GM12878 (cell line): ENCODE measurements around the gene COL24A1. TPM values are rescaled to one million over a fixed set of nuclear protein-coding genes. Genes with fewer than 3 reads are reported as not detected.

ENCODE experiments used
- ATAC-seq: fragments of 200-7000 bp; cut with Tn5 transposase; 3 replicates; pipeline ENCODE4 v1.9.1; 2020; ENCODE audit warnings: mild to moderate bottlenecking, moderate library complexity
- BruUV-seq: library from RNA; stranded (reverse); fragments of 400-500 nt; replicated peaks from 2 replicates; lab custom pipeline; 2021; lab: Mats Ljungman, UMichigan
- CTCF ChIA-PET: fragments of 300-600 bp; sonication (Branson Sonifier 250); formaldehyde crosslinking; extraction: SDS; loops from one replicate; lab custom pipeline; 2021; ENCODE audit warnings: inconsistent platforms; lab: Yijun Ruan, JAX
- POLR2A ChIA-PET: fragments of 350-600 bp; formaldehyde crosslinking; extraction: SDS; loops from one replicate; lab custom pipeline; 2021; ENCODE audit warnings: inconsistent platforms; lab: Charles Lee
- RAD21 ChIA-PET: fragments of 300-600 bp; sonication (Branson Sonifier 250); formaldehyde crosslinking; loops from one replicate; lab custom pipeline; 2023; ENCODE audit warnings: antibody characterized with exemption; ENCODE audit not compliant: unreplicated experiment; lab: Charles Lee
- SMC1A ChIA-PET: fragments of 300-600 bp; sonication (Branson Sonifier 250); formaldehyde crosslinking; loops from one replicate; lab custom pipeline; 2023; ENCODE audit not compliant: unreplicated experiment, uncharacterized antibody; lab: Charles Lee
- DNase-seq: peaks from one replicate; pipeline ENCODE4 v3.0.0-alpha.2; 2011; ENCODE audit warnings: low read depth, low spot score
- FAIRE-seq: peaks from 3 replicates; lab custom pipeline; 2011; peaks lifted over from hg19 to GRCh38; lab: Jason Lieb, UNC
- H2AFZ ChIP-seq: 2 replicates; pipeline ENCODE4 v1.6.0; 2011; ENCODE audit warnings: low read depth, low read length, control low read depth; ENCODE audit not compliant: control insufficient read depth
- H3K27ac ChIP-seq: 2 replicates; pipeline ENCODE4 v1.5.1; 2011; ENCODE audit warnings: control low read depth; ENCODE audit not compliant: control insufficient read depth, insufficient read depth
- H3K27me3 ChIP-seq, 2 experiments: replicated peaks in 1 of 2; 2 replicates each; pipeline versions ENCODE4 v1.6.0 to v1.6.1; 2011; ENCODE audit warnings: low read length in 1 of 2; ENCODE audit not compliant: control insufficient read depth in 2 of 2, insufficient read depth in 2 of 2
- H3K36me3 ChIP-seq, 2 experiments: 2 replicates each; pipeline ENCODE4 v1.5.1; 2011; ENCODE audit warnings: low read length in 1 of 2; ENCODE audit not compliant: control insufficient read depth in 2 of 2, insufficient read depth in 2 of 2
- H3K4me1 ChIP-seq: 2 replicates; pipeline ENCODE4 v1.6.1; 2011; ENCODE audit warnings: mild to moderate bottlenecking, low read length, moderate library complexity, mixed read lengths; ENCODE audit not compliant: control insufficient read depth, insufficient read depth
- H3K4me2 ChIP-seq: 2 replicates; pipeline ENCODE4 v1.6.0; 2011; ENCODE audit warnings: control low read depth; ENCODE audit not compliant: control insufficient read depth, insufficient read depth
- H3K4me3 ChIP-seq: fragments of 200-600 bp; sonication (generic); 2 replicates; pipeline ENCODE4 v1.5.1; 2016
- H3K79me2 ChIP-seq: 2 replicates; pipeline ENCODE4 v1.6.0; 2011; ENCODE audit warnings: low read length; ENCODE audit not compliant: control insufficient read depth, insufficient read depth
- H3K9ac ChIP-seq: 2 replicates; pipeline ENCODE4 v1.8.0; 2011; ENCODE audit warnings: low read length, control low read depth, mixed read lengths; ENCODE audit not compliant: control insufficient read depth, insufficient read depth
- H3K9me3 ChIP-seq: replicated peaks from 3 replicates; pipeline ENCODE4 v1.5.1; 2011; ENCODE audit warnings: mild to moderate bottlenecking, low read length; ENCODE audit not compliant: control insufficient read depth, insufficient read depth
- H4K20me1 ChIP-seq: 2 replicates; pipeline ENCODE4 v1.6.0; 2011; ENCODE audit not compliant: control insufficient read depth, insufficient read depth
- ATF3 ChIP-seq: IDR thresholded peaks from 2 replicates; pipeline ENCODE4 v1.6.1; 2011; ENCODE audit warnings: low read depth, mild to moderate bottlenecking, low read length, moderate library complexity, borderline replicate concordance; ENCODE audit errors: extremely low read depth
- CBX5 ChIP-seq: sonication (generic); IDR thresholded peaks from 2 replicates; pipeline ENCODE4 v1.6.1; 2016; ENCODE audit warnings: low read depth, moderate library complexity, mild to moderate bottlenecking, inconsistent platforms
- DPF2 ChIP-seq: fragments of 450-650 bp; IDR thresholded peaks from 2 replicates; pipeline ENCODE4 v1.6.1; 2017; ENCODE audit warnings: mild to moderate bottlenecking
- E2F4 ChIP-seq: IDR thresholded peaks from 2 replicates; pipeline ENCODE4 v1.6.1; 2012; ENCODE audit warnings: low read depth, low read length, improper control_type of control experiment
- EED ChIP-seq: sonication (generic); IDR thresholded peaks from 2 replicates; pipeline ENCODE4 v1.6.1; 2016; ENCODE audit warnings: antibody characterized with exemption, low read depth
- HCFC1 ChIP-seq: fragments of 150-350 bp; IDR thresholded peaks from 2 replicates; pipeline ENCODE4 v1.6.1; 2014; ENCODE audit warnings: low read length
- IKZF2 ChIP-seq, 2 experiments: fragments of 450-650 bp; IDR thresholded peaks; 2 replicates each; pipeline ENCODE4 v1.6.1; 2017; ENCODE audit warnings: mild to moderate bottlenecking in 2 of 2, moderate library complexity in 2 of 2
- NRF1 ChIP-seq: conservative IDR thresholded peaks from 2 replicates; pipeline ENCODE4 v1.6.1; 2011; ENCODE audit warnings: mild to moderate bottlenecking, low read depth, low read length, improper control_type of control experiment
- PAX5 ChIP-seq: IDR thresholded peaks from 2 replicates; pipeline ENCODE4 v1.6.1; 2011; ENCODE audit warnings: low read depth, low read length, borderline replicate concordance
- PML ChIP-seq: IDR thresholded peaks from 2 replicates; pipeline ENCODE4 v1.6.1; 2012; ENCODE audit warnings: low read length, inconsistent platforms
- SREBF2 ChIP-seq: IDR thresholded peaks from 2 replicates; pipeline ENCODE4 v1.6.1; 2012; ENCODE audit warnings: mild to moderate bottlenecking, low read length
- SRF ChIP-seq, 2 experiments: IDR thresholded peaks; 2 replicates each; pipeline ENCODE4 v1.6.1; 2011; ENCODE audit warnings: low read depth in 2 of 2, low read length in 2 of 2, mild to moderate bottlenecking in 1 of 2, moderate library complexity in 1 of 2
- TARDBP ChIP-seq: IDR thresholded peaks from 2 replicates; pipeline ENCODE4 v1.6.1; 2016; ENCODE audit warnings: borderline replicate concordance
- ZNF207 ChIP-seq: fragments of 450-650 bp; IDR thresholded peaks from 2 replicates; pipeline ENCODE4 v1.6.1; 2014; ENCODE audit warnings: antibody characterized with exemption, mild to moderate bottlenecking, borderline replicate concordance
- WGBS: methylation state at CpG from one replicate; pipeline ENCODE4 v1.1.6; 2016; ENCODE audit warnings: low lambda C conversion rate; ENCODE audit not compliant: insufficient replicate concordance, insufficient coverage; ENCODE audit errors: missing lambda C conversion rate; 5-methylcytosine and 5-hydroxymethylcytosine counted together
- in situ Hi-C: fragments of 300-500 bp; cut with MboI; formaldehyde crosslinking; loops from 9 replicates; pipeline ENCODE4 v1.14.3; 2018; ENCODE audit warnings: mixed read lengths
- intact Hi-C: fragments of 100-400 bp; cut with micrococcal nuclease; formaldehyde crosslinking; loops from one replicate; pipeline ENCODE4 v1.14.2; 2022; ENCODE audit not compliant: unreplicated experiment
- polyA plus RNA-seq, 11 experiments: library from polyadenylated mRNA; depleted of rRNA in 4 of 11; unstranded in 6 of 11; stranded (reverse) in 5 of 11; fragments of >200 nt; fragmentation: Nextera tagmentation in 4 of 11; fragmentation: Illumina TruSeq in 1 of 11; extraction: Ambion mirVana in 4 of 11; extraction: Trizol in 1 of 11; gene quantifications; 1 replicate in 1 of 11; 2 replicates in 10 of 11; pipeline versions ENCODE4 v1.2.1 to v1.2.3, GENCODE V29; 2011 to 2016; ENCODE audit warnings: inconsistent platforms in 2 of 11, missing spikeins in 2 of 11, low read depth in 1 of 11
- total RNA-seq, 4 experiments: library from RNA; depleted of rRNA in 3 of 4; stranded (reverse); fragments of >200 nt in 3 of 4; fragmentation: Illumina TruSeq in 1 of 4; extraction: Trizol in 1 of 4; gene quantifications; 2 replicates each; pipeline versions ENCODE4 v1.2.1 to v1.2.3, GENCODE V29; 2013 to 2021

Gene COL24A1
- total and polyA plus RNA-seq, 10 of the 15 experiments (the other 5 are each of a cell fraction or from before 2014, with no cell fraction given): 0.19 to 4.1 (median 2.0) TPM

GRCh38 chr1:86154571-86155050, 2.0 kb downstream of the COL24A1 start:
- Histone ChIP-seq H3K9ac (no peak overlapping the region), H3K4me2 (no peak overlapping the region)
- POLR2A ChIA-PET: no interaction called here
- no peak for TF ChIP-seq NRF1
- TF ChIP-seq SREBF2: no peak
- no peak for TF ChIP-seq DPF2
- TF ChIP-seq IKZF2 (IDR thresholded peaks at IDR 0.05): no peak
- TF ChIP-seq EED: no peak
- TF ChIP-seq, all 136 proteins: peak for 0
- intact Hi-C loops: no loop called here
- no peak for DNase-seq
- H3K9me3 ChIP-seq: no peaks in the 10 kb centered on the region; the same call in 2 of the 3 replicates
- H3K27ac ChIP-seq: no peak overlapping the region
- in situ Hi-C loops: no loop called here
- no TSS peak for BruUV-seq
- no peak for FAIRE-seq
- no peaks in the 10 kb centered on the region for H3K4me1 ChIP-seq
- ChIA-PET SMC1A (no interaction called here), RAD21 (no interaction called here), CTCF (no interaction called here)
- H3K36me3 ChIP-seq: no peaks in the 10 kb centered on the region
- ATAC-seq: no peak
- H3K4me3 ChIP-seq: no peak overlapping the region
- H3K79me2 ChIP-seq: no peaks in the 10 kb centered on the region
- peaks cover 7 to 29% of the 10 kb centered on the region in 2 experiments for H3K27me3 ChIP-seq
- H4K20me1 ChIP-seq: no peaks in the 10 kb centered on the region
- H2AFZ ChIP-seq: no peak overlapping the region
- WGBS: 68% methylated on average over 20 of the region's 20 CpGs

- BruUV-seq: no TSS peak
- SMC1A ChIA-PET: no interaction called here
- FAIRE-seq: no peak
- TF ChIP-seq PAX5 (no peak), PML (no peak), SRF (IDR thresholded peaks at IDR 0.05; ENCODE audit: low read depth in 2 of 2, low read length in 2 of 2) (no peak), ZNF207 (no peak), TARDBP (no peak), HCFC1 (no peak), CBX5 (no peak), E2F4 (no peak), ATF3 (no peak)
Measured at GRCh38 chr1:86153836-86154235, 2.7 kb downstream of the COL24A1 start.

More at GRCh38 chr1:86153836-86154235, 2.7 kb downstream of the COL24A1 start:
- ChIA-PET POLR2A (no interaction called here), RAD21 (no interaction called here), CTCF (interaction anchor here (1.5 kb wide), 1 partner anchor 13 kb away, joined by 4 read pairs; no protein-coding TSS in a partner anchor)
- H2AFZ ChIP-seq: no peak overlapping the region
- no peaks in the 10 kb centered on the region for H3K36me3 ChIP-seq
- H3K9me3 ChIP-seq: no peaks in the 10 kb centered on the region; the same call in 2 of the 3 replicates
- DNase-seq (no peak), ATAC-seq (no peak)
- peaks cover 7 to 29% of the 10 kb centered on the region in 2 experiments for H3K27me3 ChIP-seq
- H3K27ac ChIP-seq: no peak overlapping the region
- no peaks in the 10 kb centered on the region for H3K4me1 ChIP-seq
- 33% methylated on average over 6 of the region's 6 CpGs for WGBS
- intact Hi-C loops (no loop called here), in situ Hi-C loops (no loop called here)
- H3K4me2 ChIP-seq: no peak overlapping the region
- no peaks in the 10 kb centered on the region for H4K20me1 ChIP-seq
- H3K9ac ChIP-seq: no peak overlapping the region
- H3K4me3 ChIP-seq: no peak overlapping the region
- no peaks in the 10 kb centered on the region for H3K79me2 ChIP-seq
